GM19023 (cell line): Measurements from ENCODE around the gene SLC4A9.
"Not testable (repeated sequence)": the region's sequence is repeated elsewhere in the genome, so short reads cannot be mapped to it uniquely, and the experiment has no call there.

Source experiments
- ATAC-seq: cut with Tn5 transposase; IDR thresholded peaks from one replicate; pipeline ENCODE4 v1.9.1; 2021; ENCODE audit warnings: mild to moderate bottlenecking, moderate library complexity; ENCODE audit not compliant: unreplicated experiment

SLC4A9 gene

GRCh38 chr5:140393738-140394137 lies 33.7 kb downstream of the SLC4A9 start:
- no peak for ATAC-seq

- ATAC-seq, result no peak
Observed at GRCh38 chr5:140398379-140398811, 38.4 kb downstream of the SLC4A9 start.

GRCh38 chr5:140399979-140400729 lies 40.2 kb downstream of the SLC4A9 start:
- peak; percentile 0 for ATAC-seq

GRCh38 chr5:140400730-140401361 lies 40.9 kb downstream of the SLC4A9 start:
- ATAC-seq, result peak; percentile 68

- ATAC-seq, result peak; percentile 83
Observed at GRCh38 chr5:140401362-140402257, 41.6 kb downstream of the SLC4A9 start, which contains the start of gene ANKHD1. Gene ANKHD1, plus strand, starts transcription at chr5:140401833. Its CDS starts 135 bp downstream, at chr5:140401968.

GRCh38 chr5:140402258-140403074 lies 42.5 kb downstream of the SLC4A9 start:
- peak; percentile 1 for ATAC-seq

- ATAC-seq, result no peak
Observed at GRCh38 chr5:140403613-140404012, 43.6 kb downstream of the SLC4A9 start.

- ATAC-seq, result no peak
Observed at GRCh38 chr5:140408750-140409241, 48.8 kb downstream of the SLC4A9 start.

GRCh38 chr5:140413230-140413629 lies 53.2 kb downstream of the SLC4A9 start:
- no peak for ATAC-seq

GRCh38 chr5:140417235-140417634 lies 57.2 kb downstream of the SLC4A9 start:
- no peak for ATAC-seq

- no peak for ATAC-seq
Observed at GRCh38 chr5:140418862-140419520, 59.0 kb downstream of the SLC4A9 start.

GRCh38 chr5:140420226-140420570 lies 60.2 kb downstream of the SLC4A9 start:
- ATAC-seq, result no peak

- no peak for ATAC-seq
Observed at GRCh38 chr5:140420665-140421361, 60.8 kb downstream of the SLC4A9 start.

- ATAC-seq, result not testable (repeated sequence)
Observed at GRCh38 chr5:140421375-140421774, 61.4 kb downstream of the SLC4A9 start.

- no peak for ATAC-seq
Observed at GRCh38 chr5:140423609-140424008, 63.6 kb downstream of the SLC4A9 start.

GRCh38 chr5:140424135-140424534 lies 64.1 kb downstream of the SLC4A9 start:
- ATAC-seq, result no peak
